A673 (cell line): ENCODE data around the gene NDUFB10. TPM values are rescaled to one million over a fixed set of nuclear protein-coding genes. Genes with fewer than 3 reads are reported as not detected.
"Not testable (repeated sequence)": the region's sequence is repeated elsewhere in the genome, so short reads cannot be mapped to it uniquely, and the experiment has no call there.

ENCODE experiments used
- BruUV-seq: library from RNA; stranded (reverse); fragments of 400-500 nt; replicated peaks from 2 replicates; lab custom pipeline; 2021; lab: Mats Ljungman, UMichigan
- CTCF ChIA-PET: fragments of 300-600 bp; sonication (Branson Sonifier 250); formaldehyde crosslinking; loops from one replicate; lab custom pipeline; 2022; ENCODE audit warnings: antibody characterized with exemption; lab: Charles Lee
- POLR2A ChIA-PET: fragments of 300-600 bp; sonication (Branson Sonifier 250); formaldehyde crosslinking; loops from one replicate; lab custom pipeline; 2022; ENCODE audit warnings: antibody characterized with exemption; ENCODE audit not compliant: low non-redundant PET; lab: Charles Lee
- DNase-seq: peaks from one replicate; pipeline ENCODE4 v3.0.0-alpha.2; 2015; ENCODE audit warnings: low spot score
- H3K27ac ChIP-seq: fragments of 200-600 bp; sonication (generic); 2 replicates; pipeline ENCODE4 v1.5.1; 2016; ENCODE audit warnings: mixed run types, low read depth, mild to moderate bottlenecking, mixed read lengths, antibody characterized with exemption, low read length; ENCODE audit not compliant: poor library complexity, severe bottlenecking
- H3K27me3 ChIP-seq: fragments of 200-600 bp; sonication (generic); replicated peaks from 2 replicates; pipeline ENCODE4 v1.6.1; 2017; ENCODE audit warnings: mixed run types, low read depth, mild to moderate bottlenecking, mixed read lengths, antibody characterized with exemption, low read length; ENCODE audit not compliant: insufficient read depth, poor library complexity
- H3K36me3 ChIP-seq: fragments of 200-600 bp; sonication (generic); 2 replicates; pipeline ENCODE4 v1.6.1; 2016; ENCODE audit warnings: mixed run types, mild to moderate bottlenecking, mixed read lengths, antibody characterized with exemption, low read length; ENCODE audit not compliant: insufficient read depth, poor library complexity, severe bottlenecking
- H3K4me1 ChIP-seq: fragments of 200-600 bp; sonication (generic); 2 replicates; pipeline ENCODE4 v1.6.1; 2017; ENCODE audit warnings: mixed run types, mild to moderate bottlenecking, mixed read lengths, antibody characterized with exemption, low read length; ENCODE audit not compliant: insufficient read depth, poor library complexity, severe bottlenecking
- H3K4me3 ChIP-seq: fragments of 200-600 bp; sonication (generic); 2 replicates; pipeline ENCODE4 v1.5.1; 2016; ENCODE audit warnings: low read depth, mixed run types, mild to moderate bottlenecking, mixed read lengths, low read length; ENCODE audit not compliant: poor library complexity, severe bottlenecking
- H3K9me3 ChIP-seq: fragments of 200-600 bp; sonication (generic); 2 replicates; pipeline ENCODE4 v1.6.1; 2016; ENCODE audit warnings: mixed run types, low read depth, mild to moderate bottlenecking, mixed read lengths, antibody characterized with exemption, low read length; ENCODE audit not compliant: poor library complexity, severe bottlenecking
- CTCF ChIP-seq: fragments of 300-800, 200-600 bp; sonication (generic); conservative IDR thresholded peaks from 2 replicates; pipeline ENCODE4 v1.5.1; 2017; ENCODE audit warnings: low read depth, mild to moderate bottlenecking, antibody characterized with exemption, low read length, moderate library complexity, mixed read lengths
- EZH2 ChIP-seq: fragments of 200-600 bp; sonication (generic); IDR thresholded peaks from 2 replicates; pipeline ENCODE4 v1.6.1; 2017; ENCODE audit warnings: borderline replicate concordance, low read depth, mild to moderate bottlenecking, mixed read lengths, antibody characterized with exemption, low read length; ENCODE audit not compliant: poor library complexity, severe bottlenecking
- intact Hi-C: fragments of 100-400 bp; cut with micrococcal nuclease; formaldehyde crosslinking; loops from one replicate; pipeline ENCODE4 v1.10.0; 2022; ENCODE audit not compliant: unreplicated experiment
- total RNA-seq: library from RNA; stranded (reverse); gene quantifications from 2 replicates; pipeline ENCODE4 v1.2.3, GENCODE V29; 2021

NDUFB10 gene
- total RNA-seq, 1 experiment from 2014 or later = 178 TPM

GRCh38 chr16:1938316-1938715 is 21.0 kb upstream of the NDUFB10 start:
- intact Hi-C loops = no loop called here
- ChIA-PET POLR2A (no interaction called here), CTCF (no interaction called here)
- no peak for DNase-seq
- no peak overlapping the region for H3K4me3 ChIP-seq
- H3K36me3 ChIP-seq = no peaks in the 10 kb centered on the region
- TF ChIP-seq EZH2 = no peak
- no peak for TF ChIP-seq CTCF
- peaks cover 6% of the 10 kb centered on the region for H3K4me1 ChIP-seq
- H3K27ac ChIP-seq = no peak overlapping the region
- no peaks in the 10 kb centered on the region for H3K27me3 ChIP-seq
- H3K9me3 ChIP-seq = no peaks in the 10 kb centered on the region
- BruUV-seq = no TSS peak

- TF ChIP-seq EZH2 = no peak
- TF ChIP-seq CTCF = no peak
- no peaks in the 10 kb centered on the region for H3K9me3 ChIP-seq
- ChIA-PET POLR2A (no interaction called here), CTCF (no interaction called here)
- H3K36me3 ChIP-seq = no peaks in the 10 kb centered on the region
- peaks cover 12% of the 10 kb centered on the region for H3K4me1 ChIP-seq
- H3K4me3 ChIP-seq = no peak overlapping the region
- no peak overlapping the region for H3K27ac ChIP-seq
- H3K27me3 ChIP-seq = no peaks in the 10 kb centered on the region
- DNase-seq = no peak
- intact Hi-C loops = no loop called here
- BruUV-seq = no TSS peak
Measured at GRCh38 chr16:1938910-1939309, 20.4 kb upstream of the NDUFB10 start.

GRCh38 chr16:1939833-1940232 is 19.5 kb upstream of the NDUFB10 start:
- H3K9me3 ChIP-seq, H3K27me3 ChIP-seq, BruUV-seq, POLR2A ChIA-PET, CTCF ChIA-PET, H3K27ac ChIP-seq, DNase-seq, H3K4me3 ChIP-seq, intact Hi-C loops, H3K36me3 ChIP-seq: not testable (repeated sequence)
- H3K4me1 ChIP-seq = peaks cover 18% of the 10 kb centered on the region
